Tongue (tissue), 2 donors: ENCODE results near the gene SEMG2. TPM values are rescaled to one million over a fixed set of nuclear protein-coding genes. Genes with fewer than 3 reads are reported as not detected.

Experiments
- DNase-seq: peaks from one replicate; pipeline ENCODE4 v3.0.0-alpha.2; 2015
- total RNA-seq: library from RNA; depleted of rRNA; stranded (reverse); fragments of >200 nt; gene quantifications from one replicate; pipeline ENCODE4 v1.2.3, GENCODE V29; 2014

SEMG2 gene
- total RNA-seq, 1 donor from 2014 or later: not detected

DNA sequence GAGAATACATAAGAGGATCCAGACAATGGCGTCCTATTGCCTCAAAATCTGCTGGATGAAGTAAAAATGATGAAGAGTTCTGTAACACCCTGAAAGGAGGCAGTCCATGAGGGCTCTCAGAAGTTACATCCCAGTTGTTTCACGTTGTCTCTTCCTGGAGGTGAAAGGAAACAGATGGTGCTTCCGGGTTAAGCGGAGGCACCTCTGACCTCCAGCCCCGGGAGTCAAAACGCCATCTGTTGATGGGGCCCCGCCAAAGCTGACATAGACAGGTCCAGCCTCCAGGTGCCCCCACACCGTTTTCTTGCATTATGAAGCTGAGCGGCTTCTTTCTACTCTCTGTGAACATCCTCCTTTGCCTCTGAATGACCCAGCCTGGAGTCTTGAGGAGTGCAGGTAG, 9.5 kb downstream of the SEMG2 start:
- DNase-seq: no peak

DNA sequence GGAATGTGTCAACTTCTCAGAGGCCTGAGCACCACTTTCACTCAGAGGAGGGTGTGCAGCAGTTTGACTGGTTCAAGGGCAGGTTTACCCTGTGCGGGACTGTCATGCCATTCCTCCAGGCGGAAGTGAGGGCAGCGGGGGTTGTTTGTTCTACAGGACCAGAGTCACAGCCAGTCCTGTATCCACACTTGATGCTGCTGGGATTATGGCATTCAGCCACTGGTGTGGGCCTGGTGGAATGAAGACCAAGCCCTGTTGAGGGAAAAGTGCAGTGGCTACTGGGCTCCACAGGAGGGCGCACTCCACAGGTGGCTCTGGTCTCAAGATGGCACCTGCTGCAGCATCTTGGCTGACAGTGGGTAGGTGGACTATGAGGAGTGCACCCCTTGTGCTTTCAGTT, 14.8 kb downstream of the SEMG2 start:
- no peak for DNase-seq

DNA sequence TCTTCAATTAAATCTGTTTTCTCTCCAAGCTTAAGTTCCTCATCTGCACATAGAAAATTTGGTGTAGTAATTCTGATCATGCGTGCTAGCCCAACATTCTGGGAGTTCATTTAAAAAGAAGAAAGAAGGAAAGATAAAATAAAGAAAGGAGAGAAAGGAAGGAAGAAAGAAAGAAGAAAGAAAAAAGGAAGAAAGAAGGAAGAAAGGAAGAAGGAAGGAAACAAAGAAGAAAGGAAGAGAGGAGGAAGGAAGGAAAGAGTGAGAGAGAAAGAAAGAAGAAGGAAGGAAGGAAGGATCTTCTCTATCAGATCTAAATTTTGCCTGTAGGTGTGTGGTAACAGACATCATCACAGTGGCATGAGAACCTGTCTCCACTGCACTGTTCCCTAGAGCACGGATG, 17.0 kb downstream of the SEMG2 start:
- DNase-seq: no peak

DNA sequence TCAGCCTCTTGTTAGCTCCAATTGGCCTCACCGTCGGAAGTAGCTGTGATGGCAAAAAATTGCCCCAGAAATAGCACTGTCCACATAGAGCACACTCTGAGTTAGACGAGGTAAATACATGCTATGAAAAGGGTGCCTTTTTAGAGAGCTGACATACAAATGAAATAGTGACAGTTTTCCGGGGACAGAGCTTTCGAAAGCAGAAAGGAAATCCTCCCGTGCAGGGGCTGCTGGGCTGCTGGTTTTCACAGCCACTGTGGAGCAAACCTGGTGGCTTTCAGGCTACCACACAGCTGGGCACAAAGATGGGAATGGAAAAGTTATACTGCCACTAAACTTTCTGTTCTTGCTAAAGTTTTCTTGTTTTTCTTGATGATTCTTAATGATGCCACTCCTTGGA, 24.9 kb downstream of the SEMG2 start:
- DNase-seq: no peak

DNA sequence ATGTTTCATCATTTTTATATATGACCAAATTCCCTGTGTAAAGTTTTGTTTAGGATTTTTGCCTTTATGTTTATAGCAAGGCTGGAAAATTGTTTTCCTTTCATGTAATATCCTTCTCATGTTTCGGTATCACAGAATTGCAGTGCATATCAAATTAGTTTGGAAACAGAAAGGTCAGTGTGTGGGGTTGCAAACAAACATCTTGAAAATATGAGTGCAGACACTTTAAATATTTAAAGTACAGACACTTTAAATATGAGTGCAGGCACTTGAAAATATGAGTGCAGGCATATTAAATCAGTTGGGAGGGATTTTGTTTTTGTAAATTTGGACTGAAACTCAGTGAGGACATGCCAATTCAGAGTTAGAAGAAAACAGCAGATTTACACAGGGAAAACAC, 26.7 kb downstream of the SEMG2 start:
- no peak for DNase-seq

DNA sequence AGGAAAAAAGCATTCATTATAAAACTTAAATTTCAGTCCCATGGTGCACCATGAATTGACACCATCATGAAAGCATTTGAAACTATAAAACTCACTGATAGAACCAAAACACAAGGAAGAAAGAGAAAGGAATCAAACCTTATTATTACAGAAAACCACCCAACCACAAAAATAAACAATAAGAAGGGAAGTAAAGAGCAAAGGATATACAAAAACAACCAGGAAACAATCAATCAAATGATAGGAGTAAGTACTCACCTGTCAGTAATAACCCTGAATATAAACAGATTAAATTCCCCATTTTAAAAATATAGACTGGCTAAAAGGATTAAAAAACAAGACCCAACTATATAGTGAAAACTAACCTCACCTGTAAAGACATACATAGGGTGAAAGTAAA, 27.4 kb downstream of the SEMG2 start:
- no peak for DNase-seq

DNA sequence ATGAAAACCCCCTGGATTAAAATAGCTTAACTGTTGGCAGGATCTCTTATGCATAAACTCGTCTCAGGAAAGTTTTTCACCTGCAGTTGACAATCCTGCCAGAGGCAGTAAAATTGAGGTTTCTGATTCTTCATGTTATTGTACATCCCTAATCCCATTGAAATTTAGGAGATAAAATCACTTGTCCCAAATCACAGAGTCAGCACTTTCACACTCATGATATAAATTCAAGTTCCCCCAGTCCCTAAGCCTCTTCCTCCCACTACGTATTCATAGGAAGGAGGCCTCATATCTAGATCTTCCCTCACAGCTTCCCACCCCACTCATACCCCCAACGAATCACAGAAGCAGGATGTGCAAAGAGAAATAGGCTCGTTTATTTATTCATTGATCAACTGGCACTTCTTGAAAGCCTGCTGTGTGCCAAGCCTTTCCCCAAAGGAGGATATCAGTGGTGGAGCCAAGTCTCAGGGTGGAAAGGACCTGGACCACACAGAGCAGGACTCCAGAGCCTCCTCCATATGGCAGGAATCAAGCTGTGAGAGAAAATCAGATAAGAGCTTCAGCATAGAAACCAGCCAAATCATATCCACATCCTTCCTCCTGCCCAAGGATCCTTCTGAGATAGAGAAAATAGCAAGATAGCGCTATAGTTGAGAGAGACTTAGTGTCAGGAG, 30.8 kb downstream of the SEMG2 start:
- peak; percentile 2 for DNase-seq

DNA sequence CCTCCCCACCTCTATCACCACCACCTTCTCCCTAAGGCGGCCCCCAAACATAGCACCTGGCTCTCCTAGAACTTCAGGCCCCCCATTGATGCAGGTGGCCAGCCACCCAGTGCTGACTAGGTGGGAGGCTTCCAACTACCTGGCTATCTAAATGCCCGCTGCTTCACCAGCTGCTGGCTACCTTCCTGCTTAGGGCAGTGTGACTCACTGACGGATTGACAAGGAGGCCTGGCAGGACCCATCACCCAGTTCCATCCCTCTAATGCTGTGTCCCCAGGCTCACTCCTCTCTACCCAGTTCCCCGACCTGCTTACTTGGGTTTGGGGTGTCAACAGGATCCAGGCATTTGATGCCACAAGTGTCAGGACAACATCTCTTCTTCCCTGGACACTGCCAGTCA, 32.1 kb downstream of the SEMG2 start:
- DNase-seq: no peak

DNA sequence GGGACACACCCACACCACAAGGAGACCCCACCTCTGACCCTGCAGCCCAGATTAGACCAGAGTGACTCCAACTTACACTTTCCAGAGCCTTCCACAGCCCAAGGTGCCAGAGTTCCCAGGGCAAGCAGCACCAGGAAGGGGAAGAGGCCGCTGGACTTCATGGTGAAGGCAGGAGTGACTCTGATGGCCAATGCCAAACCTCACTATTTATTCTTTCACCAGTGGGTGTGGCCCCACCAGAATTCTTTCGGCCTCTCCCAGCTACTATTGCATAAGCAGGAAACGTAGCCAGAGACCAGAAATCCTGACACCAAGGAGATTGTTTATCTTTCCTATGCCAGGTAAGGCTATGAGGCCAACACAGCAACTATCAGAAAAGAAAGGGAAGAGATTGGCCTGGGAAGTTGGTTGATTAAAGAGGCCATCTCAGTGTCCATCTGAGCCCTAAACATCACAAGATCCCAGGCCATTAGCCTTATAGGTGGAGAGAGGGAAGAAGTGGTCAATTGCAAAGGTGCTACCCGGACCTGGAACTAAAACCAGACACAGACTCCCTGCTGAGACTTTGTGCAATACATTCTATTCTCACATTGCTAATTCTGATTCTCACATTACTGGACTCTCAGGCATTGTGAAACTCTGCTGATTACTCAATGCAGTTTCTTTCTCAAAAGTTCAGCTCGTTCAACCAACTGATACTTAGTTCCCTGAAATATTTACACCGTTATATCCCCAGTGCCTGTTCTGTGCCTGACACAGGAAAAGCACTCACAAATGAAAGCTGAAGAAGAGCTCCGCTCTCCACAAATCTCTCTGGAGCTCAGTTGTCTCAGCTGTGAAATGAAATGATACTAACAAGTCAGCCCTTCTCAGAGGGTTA, 33.5 kb downstream of the SEMG2 start, which contains the start of gene SLPI:
Gene SLPI, minus strand, starts transcription at position 182 of the 880 bp plus-strand sequence. Its CDS starts 21 bp downstream, at position 161.
- peak; percentile 11 for DNase-seq

DNA sequence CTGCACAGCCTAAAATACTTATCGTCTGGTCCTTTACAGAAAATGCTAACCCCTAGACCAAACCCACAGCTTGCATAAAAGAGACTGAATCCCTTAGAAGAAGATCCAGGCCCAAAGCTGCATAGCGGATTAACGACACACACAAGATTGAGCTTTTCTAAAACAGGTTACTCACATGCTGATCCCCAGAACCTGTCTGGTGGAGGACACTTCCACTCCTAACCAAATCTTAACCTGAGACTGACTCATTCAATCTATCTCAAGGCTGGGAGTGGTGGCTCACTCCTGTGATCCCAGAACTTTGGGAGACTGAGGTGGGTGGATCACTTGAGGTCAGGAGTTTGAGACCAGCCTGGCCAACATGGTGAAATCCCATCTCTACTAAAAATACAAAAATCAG, 36.0 kb downstream of the SEMG2 start:
- DNase-seq: no peak

DNA sequence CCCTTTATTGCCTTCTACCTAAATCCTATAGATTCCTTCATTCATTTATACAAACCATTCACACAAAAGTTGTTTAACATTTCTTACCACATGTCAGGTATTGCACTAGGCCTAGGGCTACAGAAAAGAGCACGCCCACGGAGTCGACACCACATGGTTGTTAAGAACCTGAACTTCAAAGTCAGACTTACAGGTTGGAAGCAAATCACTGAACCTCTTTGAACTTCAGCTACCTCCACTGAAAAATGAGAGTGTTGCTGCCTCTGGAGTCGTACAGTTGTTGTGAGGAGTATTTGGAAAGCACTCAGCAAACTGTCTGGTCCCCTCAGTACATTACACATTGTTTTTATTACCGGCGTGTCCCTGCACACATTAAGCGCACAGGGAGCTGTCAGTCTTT, 36.5 kb downstream of the SEMG2 start:
- DNase-seq: no peak

DNA sequence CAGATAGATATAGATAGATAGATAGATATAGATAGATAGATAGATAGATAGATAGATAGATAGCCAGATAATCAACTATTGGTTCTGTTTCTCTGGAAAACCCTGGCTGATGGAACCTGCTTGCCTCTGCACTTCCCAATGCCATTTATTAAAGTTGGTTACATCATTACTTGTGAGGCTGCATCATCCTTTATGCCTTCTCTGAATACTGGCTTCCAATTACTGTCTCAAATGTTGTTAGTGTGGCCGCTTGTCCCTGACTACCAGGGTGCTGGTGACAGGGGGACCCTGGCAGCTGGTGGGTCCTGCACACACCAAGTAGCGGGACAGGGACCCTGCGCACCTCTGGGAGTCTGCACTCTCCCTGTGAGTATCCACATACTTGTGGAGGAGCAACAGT, 37.1 kb downstream of the SEMG2 start:
- no peak for DNase-seq

DNA sequence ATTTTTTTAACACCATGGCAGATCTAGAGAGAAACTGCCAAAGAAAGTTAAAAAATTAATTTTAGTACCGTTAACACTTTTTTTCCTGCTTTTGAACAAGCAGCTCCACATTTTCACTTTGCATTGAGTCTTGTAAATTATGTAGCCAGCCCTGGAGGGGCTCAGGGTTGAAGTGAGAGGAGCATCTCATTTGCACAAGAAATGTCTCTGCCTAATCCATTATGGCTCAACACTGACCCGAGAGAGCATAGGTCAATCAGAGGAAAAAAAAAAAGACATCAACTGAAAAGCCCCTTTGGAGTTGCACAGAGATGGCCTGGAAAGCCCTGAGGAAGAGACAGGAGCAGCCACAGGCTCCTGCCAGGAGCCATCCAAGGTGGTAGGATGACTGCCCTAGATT, 37.5 kb downstream of the SEMG2 start:
- no peak for DNase-seq

DNA sequence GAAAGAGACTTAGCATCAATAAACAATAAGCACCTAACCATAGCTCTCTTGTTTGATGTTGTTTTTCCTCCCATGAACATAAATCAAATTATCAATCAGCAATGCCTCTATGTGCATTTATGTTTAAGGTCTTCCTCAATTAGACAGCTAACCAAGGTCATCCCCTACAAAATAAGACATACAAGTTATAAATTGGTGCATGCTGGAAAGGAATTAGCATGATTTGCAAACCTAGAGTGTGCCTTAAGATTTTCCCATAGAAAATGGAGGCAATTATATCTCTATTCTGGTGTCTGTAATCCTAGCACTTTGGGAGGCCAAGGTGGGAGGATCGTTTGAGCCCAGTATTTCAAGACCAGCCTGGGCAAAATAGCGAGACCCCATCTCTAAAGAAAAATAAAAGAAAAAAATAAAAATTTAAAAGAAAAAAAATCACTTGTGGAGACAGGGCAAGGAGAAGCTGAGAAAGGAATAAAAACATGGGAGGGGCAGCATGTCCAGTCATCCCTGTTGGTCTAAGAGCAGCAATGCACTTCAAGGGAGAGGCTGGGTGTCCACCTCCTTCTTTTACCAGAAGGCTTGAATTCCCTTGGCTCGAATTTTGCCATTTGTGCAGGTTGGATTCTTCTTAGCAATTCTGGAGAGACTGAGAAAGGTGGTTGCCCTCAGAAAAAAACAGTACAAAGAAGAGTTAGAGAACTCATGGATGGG, 42.5 kb downstream of the SEMG2 start:
- no peak for DNase-seq

DNA sequence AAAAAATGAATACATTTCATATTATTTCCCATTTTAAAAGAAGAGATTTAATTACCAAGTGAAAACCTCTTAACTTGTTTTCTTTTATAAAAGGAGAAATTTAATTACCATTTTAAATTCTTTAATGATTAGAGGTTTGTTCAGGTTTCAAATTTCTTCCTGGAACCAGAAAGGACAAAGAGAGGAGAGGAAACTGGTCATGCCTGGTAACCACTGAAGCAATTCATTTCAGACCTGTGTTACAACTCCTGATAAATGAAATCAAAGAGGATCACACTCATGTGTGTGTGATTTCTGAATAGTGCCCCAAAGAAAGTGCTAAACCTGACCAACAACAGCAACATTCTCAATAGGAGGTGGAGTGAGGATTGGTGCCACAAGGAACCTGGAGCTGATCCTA, 45.8 kb downstream of the SEMG2 start:
- DNase-seq: no peak

DNA sequence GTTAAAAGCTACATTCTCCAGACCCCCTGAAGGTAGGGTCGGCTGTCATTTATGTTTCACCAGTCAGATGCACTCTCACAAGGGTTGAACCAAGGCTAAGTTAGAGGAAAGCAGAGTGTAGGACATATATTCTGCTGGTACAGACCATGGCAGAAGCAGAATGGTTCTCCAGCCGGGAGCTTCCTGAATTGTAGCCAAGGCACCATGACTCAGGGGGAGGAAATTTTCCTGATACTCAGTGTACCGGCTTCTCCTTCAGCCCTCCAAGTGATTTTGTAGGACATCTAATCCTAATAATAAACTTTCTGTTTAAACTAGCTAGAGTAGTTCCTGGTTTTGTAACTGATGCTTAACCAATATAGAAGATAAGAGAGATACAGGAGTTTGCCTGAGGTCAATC, 47.4 kb downstream of the SEMG2 start:
- DNase-seq: no peak

DNA sequence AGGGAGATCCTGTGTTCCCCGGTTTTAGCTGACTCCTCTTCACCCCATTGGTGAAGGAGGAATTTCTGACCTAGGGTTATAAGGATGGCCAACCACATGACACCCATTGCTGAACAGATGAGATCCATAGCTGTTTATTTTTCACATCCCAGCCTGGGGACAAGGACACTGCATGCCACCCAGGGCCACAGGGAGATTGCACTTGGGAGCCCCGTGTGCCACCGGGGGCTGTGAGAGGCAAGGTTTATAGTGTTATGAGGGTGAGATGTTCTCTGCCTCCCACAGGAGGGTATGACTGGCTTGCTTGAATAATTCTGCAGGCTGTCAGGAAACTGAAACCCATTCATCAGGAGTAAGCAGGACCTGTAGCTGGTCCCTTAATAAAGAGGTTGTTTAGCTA, 47.9 kb downstream of the SEMG2 start:
- DNase-seq: no peak

DNA sequence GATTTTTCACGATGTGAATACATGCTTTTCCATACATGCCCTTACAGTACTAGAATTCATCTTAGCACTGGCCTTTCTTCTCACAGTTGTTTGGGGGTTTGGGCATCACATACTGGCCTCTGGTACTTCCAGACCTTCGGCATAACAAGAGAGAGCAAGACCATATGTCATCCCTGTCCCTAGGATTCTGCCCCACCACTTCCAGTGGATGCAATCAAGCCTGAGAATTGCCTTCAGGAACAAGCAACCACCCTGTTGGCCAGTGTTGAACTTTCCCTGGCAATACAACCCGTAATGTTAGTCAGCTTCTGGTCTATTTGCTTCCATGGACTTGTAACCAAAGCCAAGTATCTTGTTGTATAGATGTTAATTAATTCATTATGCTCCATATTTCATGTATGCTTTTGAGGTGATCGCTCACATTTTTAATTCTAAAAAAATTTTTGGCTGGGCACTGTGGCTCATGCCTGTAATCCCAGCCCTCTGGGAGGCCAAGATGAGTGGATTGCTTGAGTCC, 48.6 kb downstream of the SEMG2 start:
- no peak for DNase-seq
